Psoas muscle (tissue), 8 donors: ENCODE results near the gene SEC16A. TPM values are rescaled to one million over a fixed set of nuclear protein-coding genes. Genes with fewer than 3 reads are reported as not detected.

Experiments used
- ATAC-seq, 4 donors: fragments of 200-7000 bp; cut with Tn5 transposase; one replicate each; pipeline ENCODE4 v1.9.1; 2020; ENCODE audit warnings: moderate library complexity in 3 of 4, mild to moderate bottlenecking in 2 of 4
- DNase-seq, 2 donors: peaks; one replicate each; pipeline ENCODE4 v3.0.0-alpha.2; 2020
- H3K27ac ChIP-seq: fragments of 200-600 bp; one replicate; pipeline ENCODE4 v1.8.0; 2022
- H3K27me3 ChIP-seq, 3 donors: fragments of 200-600 bp in 1 of 3; one replicate each; pipeline versions ENCODE4 v1.6.1 to v1.8.0; 2013 to 2022; ENCODE audit warnings: low read length in 2 of 3, mild to moderate bottlenecking in 2 of 3, moderate library complexity in 1 of 3; ENCODE audit not compliant: insufficient read depth in 3 of 3
- H3K36me3 ChIP-seq, 2 donors: fragments of 200-600 bp in 1 of 2; one replicate each; pipeline versions ENCODE4 v1.6.1 to v1.8.0; 2013 to 2022; ENCODE audit warnings: low read depth in 1 of 2, mild to moderate bottlenecking in 1 of 2, moderate library complexity in 1 of 2; ENCODE audit not compliant: insufficient read depth in 1 of 2
- H3K4me1 ChIP-seq: fragments of 200-600 bp; one replicate; pipeline ENCODE4 v1.8.0; 2022
- H3K4me3 ChIP-seq: fragments of 200-600 bp; one replicate; pipeline ENCODE4 v1.8.0; 2022; ENCODE audit warnings: mild to moderate bottlenecking
- H3K9me3 ChIP-seq: fragments of 200-600 bp; one replicate; pipeline ENCODE4 v1.8.0; 2022
- CTCF ChIP-seq: fragments of 200-600 bp; IDR thresholded peaks from one replicate; pipeline ENCODE4 v1.8.0; 2022; ENCODE audit warnings: antibody characterized with exemption
- WGBS, 3 donors: extraction: QIAGEN DNeasy Blood & Tissue Kit; methylation state at CpG; one replicate each; pipeline versions ENCODE4 v1.1.6 to v1.1.7; 2013; 5-methylcytosine and 5-hydroxymethylcytosine counted together
- intact Hi-C, 2 donors: fragments of 100-400 bp; cut with DNase I; formaldehyde crosslinking; loops; one replicate each; pipeline versions ENCODE4 v1.11.0 to v1.14.2; 2022
- polyA plus RNA-seq, 3 donors: library from polyadenylated mRNA; stranded (reverse); fragments of 200-250 nt; gene quantifications; one replicate each; pipeline ENCODE4 v1.2.3, GENCODE V29; 2013
- total RNA-seq, 4 donors: library from RNA; stranded (reverse); fragmentation: NEBNext Ultra II Directional in 2 of 4; extraction: Animal tissue kit (Norgen Biotek cat#: 25700) in 2 of 4; gene quantifications; one replicate each; pipeline versions ENCODE4 v1.2.1 to v1.2.4, GENCODE V29; 2021 to 2023
- donor health status: healthy with polysubstance abuse.
- donor health status: DM: no; HTN: no; CAD: no; lungs with moderate emphysema.
- donor health status: Bipolar disorder and iron deficiency.
- donor health status: healthy.
- donor health status: DM: yes; HTN: yes; CAD: no.
- donor health status: DM: no; HTN: no; CAD: no.
- donor health status: DM: no; HTN: no; CAD: no.
- donor health status: DM: yes; HTN: yes; CAD: no.

SEC16A gene
- total and polyA plus RNA-seq, 7 donors = 22.3 to 40.0 (median 31.5) TPM

GRCh38 chr9:136463578-136463977, 19.3 kb downstream of the SEC16A start:
- no peak overlapping the region for H3K27ac ChIP-seq
- TF ChIP-seq CTCF = no peak
- peaks cover 7 to 100% of the 10 kb centered on the region in 2 donors for H3K36me3 ChIP-seq
- intact Hi-C loops = no loop called here
- ATAC-seq = no peak
- H3K4me3 ChIP-seq = no peak overlapping the region
- no peaks in the 10 kb centered on the region for H3K9me3 ChIP-seq
- no peaks in the 10 kb centered on the region for H3K27me3 ChIP-seq
- DNase-seq = no peak
- H3K4me1 ChIP-seq = no peaks in the 10 kb centered on the region
- WGBS, 3 donors = 85 to 94% (median 90%) methylated on average over 14 of the region's 14 CpGs

GRCh38 chr9:136462664-136463063, 20.2 kb downstream of the SEC16A start:
- no peak for TF ChIP-seq CTCF
- ATAC-seq = no peak
- WGBS, 3 donors = 88 to 91% (median 88%) methylated on average over 17 of the region's 17 CpGs
- Histone ChIP-seq H3K27me3 (no peaks in the 10 kb centered on the region), H3K4me1 (no peaks in the 10 kb centered on the region), H3K4me3 (no peak overlapping the region), H3K9me3 (no peaks in the 10 kb centered on the region), H3K36me3 (peaks cover 5 to 100% of the 10 kb centered on the region in 2 donors), H3K27ac (no peak overlapping the region)
- intact Hi-C loops = no loop called here
- no peak for DNase-seq

- Histone ChIP-seq H3K4me3 (no peak overlapping the region), H3K4me1 (no peaks in the 10 kb centered on the region), H3K36me3 (peaks cover 3 to 100% of the 10 kb centered on the region in 2 donors), H3K27me3 (no peaks in the 10 kb centered on the region), H3K9me3 (no peaks in the 10 kb centered on the region), H3K27ac (no peak overlapping the region)
- ATAC-seq (no peak), DNase-seq (no peak)
- 94 to 96% (median 95%) methylated on average over 23 of the region's 23 CpGs for WGBS, 3 donors
- TF ChIP-seq CTCF = no peak
- intact Hi-C loops = no loop called here
These were observed 22.0 kb downstream of the SEC16A start for GRCh38 chr9:136460772-136461325.

- no peaks in the 10 kb centered on the region for H3K4me1 ChIP-seq
- no peak for TF ChIP-seq CTCF
- H3K9me3 ChIP-seq = no peaks in the 10 kb centered on the region
- intact Hi-C loops = no loop called here
- ATAC-seq (no peak), DNase-seq (no peak)
- no peak overlapping the region for H3K27ac ChIP-seq
- no peak overlapping the region for H3K4me3 ChIP-seq
- H3K27me3 ChIP-seq = no peaks in the 10 kb centered on the region
- WGBS, 3 donors = 93 to 95% (median 94%) methylated on average over 28 of the region's 28 CpGs
- H3K36me3 ChIP-seq = peaks cover 6 to 100% of the 10 kb centered on the region in 2 donors
These were observed 23.4 kb downstream of the SEC16A start for GRCh38 chr9:136459425-136459824.

- Histone ChIP-seq H3K36me3 (peaks cover 7 to 100% of the 10 kb centered on the region in 2 donors), H3K27me3 (no peaks in the 10 kb centered on the region), H3K27ac (no peak overlapping the region), H3K4me3 (no peak overlapping the region), H3K4me1 (no peaks in the 10 kb centered on the region), H3K9me3 (no peaks in the 10 kb centered on the region)
- TF ChIP-seq CTCF = no peak
- intact Hi-C loops = no loop called here
- no peak for ATAC-seq
- WGBS, 3 donors = 95 to 98% (median 95%) methylated on average over 24 of the region's 24 CpGs
- DNase-seq = no peak
These were observed 25.5 kb downstream of the SEC16A start for GRCh38 chr9:136457326-136457725.
